AG04450 (cell line): Measurements from ENCODE around the gene CHN1. TPM values are rescaled to one million over a fixed set of nuclear protein-coding genes. Genes with fewer than 3 reads are reported as not detected.

Experiments used
- CTCF ChIA-PET: fragments of 300-600, 350-600 bp; formaldehyde crosslinking; extraction: SDS; loops from one replicate; lab custom pipeline; 2022; ENCODE audit warnings: antibody characterized with exemption, inconsistent platforms; lab: Charles Lee
- POLR2A ChIA-PET: fragments of 350-600 bp; formaldehyde crosslinking; extraction: SDS; loops from one replicate; lab custom pipeline; 2021; ENCODE audit warnings: antibody characterized with exemption, inconsistent platforms; lab: Yijun Ruan, JAX
- DNase-seq: peaks from one replicate; pipeline ENCODE4 v3.0.0-alpha.2; 2011; ENCODE audit warnings: low read depth, low spot score
- H3K27ac ChIP-seq: one replicate; pipeline ENCODE4 v1.5.1; 2012; ENCODE audit warnings: low read depth, low read length, control low read depth
- H3K27me3 ChIP-seq: one replicate; pipeline ENCODE4 v1.6.0; 2012; ENCODE audit warnings: low read length; ENCODE audit not compliant: control insufficient read depth, insufficient read depth
- H3K4me3 ChIP-seq: 2 replicates; pipeline ENCODE4 v1.5.1; 2011; ENCODE audit warnings: mild to moderate bottlenecking, low read depth, low read length, control low read depth
- H3K9me3 ChIP-seq: 2 replicates; pipeline ENCODE4 v1.5.1; 2012; ENCODE audit warnings: low read length; ENCODE audit not compliant: control insufficient read depth, insufficient read depth
- CTCF ChIP-seq: IDR thresholded peaks from 2 replicates; pipeline ENCODE4 v1.5.1; 2011; ENCODE audit warnings: low read depth, low read length, control low read depth, inconsistent platforms
- polyA plus RNA-seq: library from polyadenylated mRNA; depleted of rRNA; stranded (reverse); fragments of >200 nt; gene quantifications from 2 replicates; pipeline ENCODE4 v1.2.3, GENCODE V29; 2011

Gene CHN1
- polyA plus RNA-seq, 1 experiment = 258 TPM

- H3K4me3 ChIP-seq = no peak overlapping the region
- peak; percentile 99 for DNase-seq
- TF ChIP-seq CTCF = no peak
- peaks cover 3% of the 10 kb centered on the region; the same call in 1 of the 2 replicates for H3K9me3 ChIP-seq
- ChIA-PET POLR2A (interaction anchor here (0.5 to 2.4 kb wide), 5 partner anchors 16 to 163 kb away, joined by 3 to 12 read pairs (median 4); no protein-coding TSS in a partner anchor), CTCF (interaction anchor here (0.6 to 2.6 kb wide), 3 partner anchors 16 to 211 kb away, joined by 5 to 19 read pairs (median 7); no protein-coding TSS in a partner anchor)
- no peaks in the 10 kb centered on the region for H3K27me3 ChIP-seq
- H3K27ac ChIP-seq = peak overlapping the region; percentile 99
Observed at GRCh38 chr2:174787487-174788205, 217.5 kb downstream of the CHN1 start.

GRCh38 chr2:174786066-174786725, 219.0 kb downstream of the CHN1 start:
- peak overlapping the region; percentile 99 for H3K27ac ChIP-seq
- H3K4me3 ChIP-seq = no peak overlapping the region
- no peaks in the 10 kb centered on the region for H3K27me3 ChIP-seq
- DNase-seq = no peak
- no peak for TF ChIP-seq CTCF
- ChIA-PET POLR2A (interaction anchor here (2.4 kb wide), 1 partner anchor 14 kb away, joined by 12 read pairs; no protein-coding TSS in a partner anchor), CTCF (interaction anchor here (0.8 to 2.6 kb wide), 4 partner anchors 15 to 199 kb away, joined by 3 to 19 read pairs (median 9); no protein-coding TSS in a partner anchor)
- H3K9me3 ChIP-seq = peaks cover 6% of the 10 kb centered on the region; the same call in 1 of the 2 replicates

DNA sequence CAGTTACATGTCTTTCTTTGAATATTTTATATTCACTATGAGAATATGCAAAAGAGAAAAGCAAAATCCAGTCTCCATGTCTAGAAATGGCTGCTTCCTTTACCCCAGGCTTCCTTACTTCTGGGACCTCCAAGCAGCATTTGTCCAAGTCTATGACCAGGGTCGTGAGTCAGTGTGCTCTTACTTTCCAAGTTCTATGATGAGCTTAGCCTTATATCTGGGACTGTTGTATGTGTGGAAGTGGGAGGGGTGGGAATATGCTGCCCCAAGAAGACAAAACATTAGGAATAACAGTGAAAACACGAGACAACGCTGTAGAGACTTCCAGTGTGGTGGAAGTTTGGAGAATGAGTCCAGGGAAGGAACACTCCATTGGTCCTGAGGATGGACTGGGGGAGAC, 219.7 kb downstream of the CHN1 start:
- no peak overlapping the region for H3K4me3 ChIP-seq
- peaks cover 9% of the 10 kb centered on the region; the same call in 1 of the 2 replicates for H3K9me3 ChIP-seq
- POLR2A ChIA-PET = no interaction called here
- DNase-seq = no peak
- no peaks in the 10 kb centered on the region for H3K27me3 ChIP-seq
- peak overlapping the region; percentile 13 for H3K27ac ChIP-seq
- TF ChIP-seq CTCF = no peak
- CTCF ChIA-PET = interaction anchor here (0.8 to 2.4 kb wide), 3 partner anchors 14 to 201 kb away, joined by 3 to 13 read pairs (median 6); no protein-coding TSS in a partner anchor

DNA sequence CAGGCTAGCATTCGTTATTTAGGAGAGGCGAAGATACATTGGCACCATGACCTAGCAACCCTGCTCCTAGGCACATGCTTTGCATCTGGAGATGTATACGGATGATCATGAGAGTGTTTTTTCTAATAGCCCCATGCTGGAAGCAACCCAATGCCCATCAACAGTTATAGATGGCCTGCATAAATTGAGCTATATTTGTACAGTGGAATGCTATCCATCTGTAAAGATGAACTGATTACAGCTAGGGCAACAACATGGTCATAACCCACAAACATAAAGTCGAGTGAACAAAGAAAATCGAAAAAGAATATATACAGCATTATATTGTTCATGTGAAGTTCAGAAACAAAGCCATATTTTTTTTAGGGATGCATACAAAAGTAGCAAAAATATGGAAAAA, 220.3 kb downstream of the CHN1 start:
- Histone ChIP-seq H3K27me3 (no peaks in the 10 kb centered on the region), H3K9me3 (peaks cover 9% of the 10 kb centered on the region; the same call in 1 of the 2 replicates), H3K4me3 (no peak overlapping the region), H3K27ac (no peak overlapping the region)
- POLR2A ChIA-PET = no interaction called here
- DNase-seq = no peak
- CTCF ChIA-PET = interaction anchor here (1.6 to 2.4 kb wide), 2 partner anchors 13 to 201 kb away, joined by 6 to 13 read pairs; no protein-coding TSS in a partner anchor
- no peak for TF ChIP-seq CTCF
